B cell (primary cell): ENCODE results near the gene VSTM1. TPM values are rescaled to one million over a fixed set of nuclear protein-coding genes. Genes with fewer than 3 reads are reported as not detected.

Source experiments
- ATAC-seq: fragments of 200-7000 bp; cut with Tn5 transposase; one replicate; pipeline ENCODE4 v1.10.0; 2021; ENCODE audit warnings: low read depth, mild to moderate bottlenecking, moderate number of reproducible peaks, moderate library complexity
- CTCF ChIA-PET: fragments of 350-600 bp; sonication (Branson Sonifier 250); formaldehyde crosslinking; loops from one replicate; lab custom pipeline; 2021; ENCODE audit warnings: antibody characterized with exemption, inconsistent platforms; lab: Charles Lee
- POLR2A ChIA-PET: fragments of 350-600 bp; sonication (Branson Sonifier 250); formaldehyde crosslinking; loops from one replicate; lab custom pipeline; 2021; ENCODE audit warnings: antibody characterized with exemption; lab: Charles Lee
- DNase-seq: peaks from one replicate; pipeline ENCODE4 v3.0.0; 2013
- H2AFZ ChIP-seq: 2 replicates; pipeline ENCODE4 v1.6.1; 2012; ENCODE audit warnings: mild to moderate bottlenecking, low read depth, low read length; ENCODE audit not compliant: insufficient read depth, poor library complexity, severe bottlenecking
- H3K27ac ChIP-seq, 2 donors: 1 replicate in 1 of 2; 2 replicates in 1 of 2; pipeline ENCODE4 v1.5.1; 2012 to 2013; ENCODE audit warnings: low read length in 2 of 2, mild to moderate bottlenecking in 2 of 2, moderate library complexity in 1 of 2
- H3K27me3 ChIP-seq, 4 experiments: fragments of 200-600 bp in 1 of 4; sonication (generic) in 1 of 4; replicated peaks in 1 of 4; 1 replicate in 2 of 4; 2 replicates in 2 of 4; pipeline versions ENCODE4 v1.6.1 to v1.7.0; 2013 to 2016; ENCODE audit warnings: low read length in 3 of 4, mild to moderate bottlenecking in 2 of 4, mixed read lengths in 1 of 4, moderate library complexity in 1 of 4; ENCODE audit not compliant: insufficient read depth in 4 of 4, control insufficient read depth in 3 of 4; ENCODE audit errors: control extremely low read depth in 1 of 4
- H3K36me3 ChIP-seq, 2 experiments: replicated peaks in 1 of 2; 1 replicate in 1 of 2; 2 replicates in 1 of 2; pipeline versions ENCODE4 v1.6.1 to v1.7.1; 2013; ENCODE audit warnings: low read length in 1 of 2; ENCODE audit not compliant: insufficient read depth in 2 of 2, control insufficient read depth in 1 of 2; ENCODE audit errors: control extremely low read depth in 1 of 2, extremely low read depth in 1 of 2
- H3K4me1 ChIP-seq, 2 donors: fragments of 200-600 bp in 1 of 2; sonication (generic) in 1 of 2; 1 replicate in 1 of 2; 2 replicates in 1 of 2; pipeline versions ENCODE4 v1.5.1 to v1.6.1; 2013 to 2017; ENCODE audit warnings: low read length in 2 of 2; ENCODE audit not compliant: control insufficient read depth in 2 of 2, insufficient read depth in 2 of 2
- H3K4me2 ChIP-seq: replicated peaks from 2 replicates; pipeline ENCODE3; 2012; ENCODE audit warnings: mild to moderate bottlenecking, low read depth, low read length; ENCODE audit not compliant: poor library complexity, severe bottlenecking
- H3K4me3 ChIP-seq, 5 experiments: fragments of 200-600 bp in 1 of 5; sonication (generic) in 1 of 5; 1 replicate in 3 of 5; 2 replicates in 2 of 5; pipeline versions ENCODE4 v1.5.1 to v1.7.0; 2011 to 2016; ENCODE audit warnings: low read length in 4 of 5, mild to moderate bottlenecking in 4 of 5, low read depth in 2 of 5, control low read depth in 1 of 5, moderate library complexity in 1 of 5; ENCODE audit not compliant: insufficient read depth in 1 of 5; ENCODE audit errors: control extremely low read depth in 1 of 5, extremely low read depth in 1 of 5
- H3K79me2 ChIP-seq: fragments of 200-600 bp; sonication (generic); one replicate; pipeline ENCODE4 v1.6.0; 2016; ENCODE audit warnings: low read length; ENCODE audit not compliant: control insufficient read depth, insufficient read depth
- H3K9ac ChIP-seq: fragments of 200-600 bp; sonication (generic); 2 replicates; pipeline ENCODE4 v1.6.1; 2017; ENCODE audit warnings: mild to moderate bottlenecking, low read length, moderate library complexity
- H3K9me3 ChIP-seq, 3 donors: one replicate each; pipeline versions ENCODE4 v1.6.1 to v1.7.1; 2013; ENCODE audit warnings: low read length in 2 of 3; ENCODE audit not compliant: control insufficient read depth in 2 of 3, insufficient read depth in 1 of 3; ENCODE audit errors: control extremely low read depth in 1 of 3
- H4K20me1 ChIP-seq: 2 replicates; pipeline ENCODE4 v1.6.0; 2012; ENCODE audit warnings: mild to moderate bottlenecking, low read length; ENCODE audit not compliant: insufficient read depth, control insufficient read depth, poor library complexity, severe bottlenecking
- H3K27ac Mint-ChIP-seq: one replicate; pipeline ENCODE4 v1.8.0; 2021; ENCODE audit warnings: mixed read lengths
- H3K27me3 Mint-ChIP-seq: one replicate; pipeline ENCODE4 v1.8.0; 2021; ENCODE audit warnings: mixed read lengths
- H3K4me1 Mint-ChIP-seq: one replicate; pipeline ENCODE4 v1.8.0; 2021; ENCODE audit warnings: mixed read lengths
- H3K4me3 Mint-ChIP-seq: one replicate; pipeline ENCODE4 v1.8.0; 2021; ENCODE audit warnings: mixed read lengths
- H3K9me3 Mint-ChIP-seq: one replicate; pipeline ENCODE4 v1.8.0; 2022; ENCODE audit warnings: mixed read lengths; ENCODE audit not compliant: insufficient read depth
- EZH2 ChIP-seq: IDR thresholded peaks from 2 replicates; pipeline ENCODE4 v1.6.1; 2012; ENCODE audit warnings: borderline replicate concordance, low read depth, mild to moderate bottlenecking, moderate library complexity, low read length; ENCODE audit not compliant: insufficient read depth, poor library complexity, severe bottlenecking
- WGBS: methylation state at CpG from one replicate; pipeline ENCODE4 v1.1.5; 2013; ENCODE audit warnings: missing lambda C conversion rate; ENCODE audit not compliant: insufficient coverage; 5-methylcytosine and 5-hydroxymethylcytosine counted together
- intact Hi-C: fragments of 100-400 bp; cut with micrococcal nuclease; formaldehyde crosslinking; loops from one replicate; pipeline ENCODE4 v1.10.0; 2022
- polyA plus RNA-seq: library from polyadenylated mRNA; depleted of rRNA; stranded (reverse); fragments of >200 nt; gene quantifications from 2 replicates; pipeline ENCODE4 v1.2.3, GENCODE V29; 2012
- total RNA-seq, 2 donors: library from RNA; stranded (reverse); fragments of 120-200 nt in 1 of 2; gene quantifications; 1 replicate in 1 of 2; 2 replicates in 1 of 2; pipeline versions ENCODE4 v1.2.3 to v1.2.4, GENCODE V29; 2013 to 2022
- TF ChIP-seq, protein P1 (sequence below): fragments of 200-600 bp; IDR thresholded peaks from one replicate; pipeline ENCODE4 v1.8.0; 2022; ENCODE audit warnings: antibody characterized with exemption, mild to moderate bottlenecking

The VSTM1 gene
- total and polyA plus RNA-seq, 2 donors (not counting 1 experiment from before 2014, with no cell fraction given), result 0.82 TPM; not detected in 1

DNA sequence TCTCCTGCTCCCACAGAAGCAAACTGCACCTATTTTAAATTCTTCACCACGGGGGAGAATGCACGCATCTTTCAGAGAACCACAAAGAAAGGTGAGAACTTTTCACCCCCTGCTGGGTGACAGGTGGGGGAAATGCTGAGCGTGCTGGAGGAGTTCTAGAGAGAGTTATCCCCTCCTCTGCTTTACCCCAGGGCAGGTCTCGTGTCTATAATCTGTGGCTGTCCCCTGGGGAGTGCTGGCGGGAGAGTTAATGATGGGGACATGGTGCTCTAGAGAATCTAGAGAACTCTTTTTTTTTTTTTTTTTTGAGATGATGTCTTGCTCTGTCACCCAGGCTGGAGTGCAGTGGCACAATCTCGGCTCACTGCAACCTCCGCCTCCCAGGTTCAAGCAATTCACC is 65.5 kb downstream of the VSTM1 start:
- Histone ChIP-seq H3K4me3 (no peak overlapping the region), H3K79me2 (no peaks in the 10 kb centered on the region), H2AFZ (no peak overlapping the region), H3K36me3 (no peaks in the 10 kb centered on the region), H3K27me3 (peaks cover 0 to 14% (median 3%) of the 10 kb centered on the region in 4 experiments), H4K20me1 (no peaks in the 10 kb centered on the region), H3K9ac (no peak overlapping the region), H3K4me2 (no peak overlapping the region), H3K27ac (no peak overlapping the region), H3K9me3 (peaks cover 0 to 14% (median 0%) of the 10 kb centered on the region in 3 donors), H3K4me1 (no peaks in the 10 kb centered on the region)
- no peak overlapping the region for H3K4me3 Mint-ChIP-seq
- peaks cover 51% of the 10 kb centered on the region for H3K27me3 Mint-ChIP-seq
- no peak for TF ChIP-seq EZH2
- TF ChIP-seq, protein P1, sequence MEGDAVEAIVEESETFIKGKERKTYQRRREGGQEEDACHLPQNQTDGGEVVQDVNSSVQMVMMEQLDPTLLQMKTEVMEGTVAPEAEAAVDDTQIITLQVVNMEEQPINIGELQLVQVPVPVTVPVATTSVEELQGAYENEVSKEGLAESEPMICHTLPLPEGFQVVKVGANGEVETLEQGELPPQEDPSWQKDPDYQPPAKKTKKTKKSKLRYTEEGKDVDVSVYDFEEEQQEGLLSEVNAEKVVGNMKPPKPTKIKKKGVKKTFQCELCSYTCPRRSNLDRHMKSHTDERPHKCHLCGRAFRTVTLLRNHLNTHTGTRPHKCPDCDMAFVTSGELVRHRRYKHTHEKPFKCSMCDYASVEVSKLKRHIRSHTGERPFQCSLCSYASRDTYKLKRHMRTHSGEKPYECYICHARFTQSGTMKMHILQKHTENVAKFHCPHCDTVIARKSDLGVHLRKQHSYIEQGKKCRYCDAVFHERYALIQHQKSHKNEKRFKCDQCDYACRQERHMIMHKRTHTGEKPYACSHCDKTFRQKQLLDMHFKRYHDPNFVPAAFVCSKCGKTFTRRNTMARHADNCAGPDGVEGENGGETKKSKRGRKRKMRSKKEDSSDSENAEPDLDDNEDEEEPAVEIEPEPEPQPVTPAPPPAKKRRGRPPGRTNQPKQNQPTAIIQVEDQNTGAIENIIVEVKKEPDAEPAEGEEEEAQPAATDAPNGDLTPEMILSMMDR, result no peak
- ATAC-seq, result no peak
- H3K27ac Mint-ChIP-seq, result no peak overlapping the region
- intact Hi-C loops, result no loop called here
- H3K9me3 Mint-ChIP-seq, result no peaks in the 10 kb centered on the region
- ChIA-PET POLR2A (no interaction called here), CTCF (no interaction called here)
- no peak for DNase-seq
- 20% methylated on average over 1 of the region's 7 CpGs for WGBS
- no peaks in the 10 kb centered on the region for H3K4me1 Mint-ChIP-seq

DNA sequence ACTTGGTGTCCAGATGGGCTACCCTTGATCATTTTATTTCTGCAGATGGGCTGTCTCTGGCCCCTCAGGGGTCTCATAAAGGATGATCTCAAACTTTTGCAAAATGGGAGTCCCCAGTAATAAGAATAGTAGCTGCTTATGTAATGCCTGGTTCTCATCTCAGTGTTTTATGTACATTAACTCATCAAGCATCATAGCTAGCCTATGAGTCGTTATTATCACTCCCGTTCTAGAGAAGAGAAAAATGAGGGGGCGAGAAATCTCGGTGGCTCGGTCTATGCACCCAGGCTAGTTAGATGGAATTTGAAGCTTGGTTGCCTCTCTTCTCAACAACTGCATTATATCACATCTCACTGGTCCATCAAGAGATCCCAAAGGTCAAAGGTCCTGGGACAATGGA is 68.9 kb downstream of the VSTM1 start:
- H3K36me3 ChIP-seq, result no peaks in the 10 kb centered on the region
- no peak overlapping the region for H3K27ac ChIP-seq
- no peak overlapping the region for H2AFZ ChIP-seq
- H3K79me2 ChIP-seq, result no peaks in the 10 kb centered on the region
- ChIA-PET CTCF (no interaction called here), POLR2A (no interaction called here)
- H3K9me3 ChIP-seq, result peaks cover 0 to 19% (median 0%) of the 10 kb centered on the region in 3 donors
- peaks cover 4% of the 10 kb centered on the region in 2 donors for H3K4me1 ChIP-seq
- ATAC-seq (no peak), DNase-seq (no peak)
- TF ChIP-seq, protein P1, result no peak
- no peak for TF ChIP-seq EZH2
- H3K4me3 ChIP-seq, result no peak overlapping the region
- H3K4me2 ChIP-seq, result no peak overlapping the region
- no peaks in the 10 kb centered on the region for H4K20me1 ChIP-seq
- intact Hi-C loops, result no loop called here
- H3K27me3 ChIP-seq, result peaks cover 0 to 28% (median 8%) of the 10 kb centered on the region in 4 experiments
- peaks cover 3% of the 10 kb centered on the region for H3K4me1 Mint-ChIP-seq
- no peaks in the 10 kb centered on the region for H3K9me3 Mint-ChIP-seq
- no peak overlapping the region for H3K27ac Mint-ChIP-seq
- H3K9ac ChIP-seq, result no peak overlapping the region
- WGBS, result no CpG with 5 or more reads among the region's 5 CpGs
- H3K27me3 Mint-ChIP-seq, result peaks cover 52% of the 10 kb centered on the region
- H3K4me3 Mint-ChIP-seq, result no peak overlapping the region
